ENCODE measurements around the gene GFI1B. TPM values are rescaled to one million over a fixed set of nuclear protein-coding genes. Genes with fewer than 3 reads are reported as not detected.

GFI1B gene
- total RNA-seq, 2 donors from 2014 or later, result 0.44 TPM; not detected in 1

- H3K27me3 ChIP-seq (ENCODE audit: control insufficient read depth, insufficient read depth, low read length, poor library complexity, severe bottlenecking), result peaks cover 34% of the 10 kb centered on the region
- H3K9me3 ChIP-seq (ENCODE audit: control insufficient read depth, low read length), result no peaks in the 10 kb centered on the region
- Mint-ChIP-seq H3K4me1 (peaks cover 15% of the 10 kb centered on the region), H3K27ac (no peak overlapping the region), H3K4me3 (no peak overlapping the region), H3K9me3 (no peaks in the 10 kb centered on the region), H3K36me3 (ENCODE audit: low read depth) (no peaks in the 10 kb centered on the region), H3K27me3 (ENCODE audit: insufficient read depth) (peaks cover 15% of the 10 kb centered on the region)
- no peak overlapping the region for H3K9ac ChIP-seq (ENCODE audit: extremely low read depth, low read length, poor library complexity, severe bottlenecking)
- H3K36me3 ChIP-seq (ENCODE audit: control insufficient read depth, insufficient read depth, low read length), result no peaks in the 10 kb centered on the region
- no peak for TF ChIP-seq CTCF (conservative IDR thresholded peaks at IDR 0.05)
- no peak for DNase-seq
- H3K4me3 ChIP-seq (ENCODE audit: low read length), result no peak overlapping the region
- WGBS, 2 experiments (ENCODE audit: insufficient coverage in 1 of 2, insufficient read length in 1 of 2), result 92 to 94% methylated on average over 1 to 4 of the region's 5 CpGs
- H3K4me1 ChIP-seq (ENCODE audit: control insufficient read depth, insufficient read depth, low read length), result no peaks in the 10 kb centered on the region
- no peak overlapping the region for H3K27ac ChIP-seq (ENCODE audit: low read depth, low read length)
These were observed 1.7 kb downstream of the GFI1B start for GRCh38 chr9:132980157-132980556.

GRCh38 chr9:132982458-132982857, 4.0 kb downstream of the GFI1B start:
- Histone ChIP-seq H3K27me3 (ENCODE audit: control insufficient read depth, insufficient read depth, low read length, poor library complexity, severe bottlenecking) (peaks cover 21% of the 10 kb centered on the region), H3K27ac (ENCODE audit: low read depth, low read length) (no peak overlapping the region), H3K4me3 (ENCODE audit: low read length) (no peak overlapping the region), H3K36me3 (ENCODE audit: control insufficient read depth, insufficient read depth, low read length) (no peaks in the 10 kb centered on the region), H3K9me3 (ENCODE audit: control insufficient read depth, low read length) (no peaks in the 10 kb centered on the region), H3K4me1 (ENCODE audit: control insufficient read depth, insufficient read depth, low read length) (no peaks in the 10 kb centered on the region), H3K9ac (ENCODE audit: extremely low read depth, low read length, poor library complexity, severe bottlenecking) (no peak overlapping the region)
- no peaks in the 10 kb centered on the region for H3K36me3 Mint-ChIP-seq (ENCODE audit: low read depth)
- no peak overlapping the region for H3K27ac Mint-ChIP-seq
- no peaks in the 10 kb centered on the region for H3K9me3 Mint-ChIP-seq
- H3K4me1 Mint-ChIP-seq, result peaks cover 15% of the 10 kb centered on the region
- no peak for TF ChIP-seq CTCF (conservative IDR thresholded peaks at IDR 0.05)
- no peak overlapping the region for H3K4me3 Mint-ChIP-seq
- WGBS, 2 experiments (ENCODE audit: insufficient coverage in 1 of 2, insufficient read length in 1 of 2), result 91 to 100% methylated on average over 3 to 8 of the region's 8 CpGs
- H3K27me3 Mint-ChIP-seq (ENCODE audit: insufficient read depth), result peaks cover 13% of the 10 kb centered on the region
- DNase-seq, result no peak

GRCh38 chr9:132983491-132984201, 5.2 kb downstream of the GFI1B start:
- H3K36me3 ChIP-seq (ENCODE audit: control insufficient read depth, insufficient read depth, low read length), result no peaks in the 10 kb centered on the region
- Mint-ChIP-seq H3K4me3 (no peak overlapping the region), H3K27me3 (ENCODE audit: insufficient read depth) (peaks cover 10% of the 10 kb centered on the region), H3K27ac (no peak overlapping the region), H3K36me3 (ENCODE audit: low read depth) (no peaks in the 10 kb centered on the region), H3K4me1 (peaks cover 12% of the 10 kb centered on the region), H3K9me3 (no peaks in the 10 kb centered on the region)
- no peak for DNase-seq
- H3K27ac ChIP-seq (ENCODE audit: low read depth, low read length), result no peak overlapping the region
- peaks cover 15% of the 10 kb centered on the region for H3K27me3 ChIP-seq (ENCODE audit: control insufficient read depth, insufficient read depth, low read length, poor library complexity, severe bottlenecking)
- no peak for TF ChIP-seq CTCF (conservative IDR thresholded peaks at IDR 0.05)
- H3K9me3 ChIP-seq (ENCODE audit: control insufficient read depth, low read length), result no peaks in the 10 kb centered on the region
- no peak overlapping the region for H3K4me3 ChIP-seq (ENCODE audit: low read length)
- WGBS, 2 experiments (ENCODE audit: insufficient coverage in 1 of 2, insufficient read length in 1 of 2), result 93 to 95% methylated on average over 3 to 11 of the region's 11 CpGs
- H3K9ac ChIP-seq (ENCODE audit: extremely low read depth, low read length, poor library complexity, severe bottlenecking), result no peak overlapping the region
- no peaks in the 10 kb centered on the region for H3K4me1 ChIP-seq (ENCODE audit: control insufficient read depth, insufficient read depth, low read length)
